ENCODE measurements around the gene TMIGD2. TPM values are rescaled to one million over a fixed set of nuclear protein-coding genes. Genes with fewer than 3 reads are reported as not detected.

The TMIGD2 gene
- total RNA-seq, 1 donor from 2014 or later: 0.19 TPM

- no peak overlapping the region for H3K27ac Mint-ChIP-seq
These were observed 21.5 kb upstream of the TMIGD2 start for GRCh38 chr19:4323692-4324091.

GRCh38 chr19:4322942-4323665, 20.9 kb upstream of the TMIGD2 start:
- H3K4me2 ChIP-seq: no peak overlapping the region
- H3F3A ChIP-seq (ENCODE audit: low read depth): peaks cover 21% of the 10 kb centered on the region
- Mint-ChIP-seq H3K36me3 (peaks cover 21% of the 10 kb centered on the region), H3K27ac (no peak overlapping the region), H3K9me3 (peaks cover 19% of the 10 kb centered on the region), H3K27me3 (ENCODE audit: insufficient read depth, low read depth) (peaks cover 14% of the 10 kb centered on the region), H3K4me1 (peaks cover 19% of the 10 kb centered on the region), H3K4me3 (no peak overlapping the region)
- H3K4me3 ChIP-seq: no peak overlapping the region
- no peak overlapping the region for H2AFZ ChIP-seq (replicated peaks)
- no peaks in the 10 kb centered on the region for H3K9me3 ChIP-seq (ENCODE audit: low read depth)
- H3K27ac ChIP-seq: no peak overlapping the region
- no peak for DNase-seq (ENCODE audit: low spot score)
- H3K79me2 ChIP-seq (ENCODE audit: low read depth): no peaks in the 10 kb centered on the region
- no peaks in the 10 kb centered on the region for H3K36me3 ChIP-seq
- H3K27me3 ChIP-seq: peaks cover 11% of the 10 kb centered on the region
- peaks cover 5% of the 10 kb centered on the region for H4K20me1 ChIP-seq (ENCODE audit: low read depth)
- H3K4me1 ChIP-seq: peaks cover 3% of the 10 kb centered on the region
- TF ChIP-seq EZH2 (IDR thresholded peaks at IDR 0.05) (no peak), EZH2phosphoT487 (IDR thresholded peaks at IDR 0.05) (no peak), CTCF (IDR thresholded peaks at IDR 0.05) (no peak)
- H3K9ac ChIP-seq: no peak overlapping the region

More at GRCh38 chr19:4323692-4324091, 21.5 kb upstream of the TMIGD2 start:
- H3K27ac ChIP-seq: no peak overlapping the region
- no peak overlapping the region for H2AFZ ChIP-seq (replicated peaks)
- peaks cover 3% of the 10 kb centered on the region for H3K4me1 ChIP-seq
- DNase-seq (ENCODE audit: low spot score): no peak
- Mint-ChIP-seq H3K36me3 (peaks cover 15% of the 10 kb centered on the region), H3K4me1 (peaks cover 19% of the 10 kb centered on the region), H3K27me3 (ENCODE audit: insufficient read depth, low read depth) (peaks cover 17% of the 10 kb centered on the region), H3K9me3 (peaks cover 19% of the 10 kb centered on the region), H3K4me3 (no peak overlapping the region)
- TF ChIP-seq EZH2phosphoT487 (IDR thresholded peaks at IDR 0.05) (no peak), EZH2 (IDR thresholded peaks at IDR 0.05) (no peak)
- peaks cover 21% of the 10 kb centered on the region for H3F3A ChIP-seq (ENCODE audit: low read depth)
- H4K20me1 ChIP-seq (ENCODE audit: low read depth): peaks cover 5% of the 10 kb centered on the region
- H3K9me3 ChIP-seq (ENCODE audit: low read depth): no peaks in the 10 kb centered on the region
- H3K4me2 ChIP-seq: no peak overlapping the region
- H3K9ac ChIP-seq: no peak overlapping the region
- H3K4me3 ChIP-seq: no peak overlapping the region
- no peaks in the 10 kb centered on the region for H3K79me2 ChIP-seq (ENCODE audit: low read depth)
- H3K27me3 ChIP-seq: peaks cover 11% of the 10 kb centered on the region
- no peaks in the 10 kb centered on the region for H3K36me3 ChIP-seq

- H3K36me3 ChIP-seq: no peaks in the 10 kb centered on the region
These were observed 18.2 kb upstream of the TMIGD2 start for GRCh38 chr19:4320419-4320818.

More at GRCh38 chr19:4320419-4320818, 18.2 kb upstream of the TMIGD2 start:
- Histone ChIP-seq H3K27me3 (no peaks in the 10 kb centered on the region), H3K9me3 (ENCODE audit: low read depth) (no peaks in the 10 kb centered on the region), H3K4me1 (no peaks in the 10 kb centered on the region), H2AFZ (replicated peaks) (no peak overlapping the region), H4K20me1 (ENCODE audit: low read depth) (no peaks in the 10 kb centered on the region), H3K4me2 (no peak overlapping the region), H3K4me3 (no peak overlapping the region), H3K9ac (no peak overlapping the region), H3K79me2 (ENCODE audit: low read depth) (no peaks in the 10 kb centered on the region), H3K27ac (no peak overlapping the region), H3F3A (ENCODE audit: low read depth) (no peaks in the 10 kb centered on the region)
- Mint-ChIP-seq H3K27me3 (ENCODE audit: insufficient read depth, low read depth) (peaks cover 11% of the 10 kb centered on the region), H3K9me3 (peaks cover 19% of the 10 kb centered on the region), H3K4me3 (no peak overlapping the region), H3K27ac (no peak overlapping the region), H3K36me3 (peaks cover 31% of the 10 kb centered on the region), H3K4me1 (peaks cover 2% of the 10 kb centered on the region)
- TF ChIP-seq EZH2phosphoT487 (IDR thresholded peaks at IDR 0.05) (no peak), EZH2 (IDR thresholded peaks at IDR 0.05) (no peak), CTCF (IDR thresholded peaks at IDR 0.05) (no peak)
- no peak for DNase-seq (ENCODE audit: low spot score)

All from neural progenitor cell (in vitro differentiated cells).